Middle frontal gyrus (tissue), 1 donor: ENCODE data around the gene ADAMTSL1.

ENCODE experiments used
- DNase-seq: peaks from one replicate; pipeline ENCODE4 v3.0.0-alpha.2; 2015; ENCODE audit warnings: low spot score; ENCODE audit errors: extremely low spot score

The ADAMTSL1 gene

DNA sequence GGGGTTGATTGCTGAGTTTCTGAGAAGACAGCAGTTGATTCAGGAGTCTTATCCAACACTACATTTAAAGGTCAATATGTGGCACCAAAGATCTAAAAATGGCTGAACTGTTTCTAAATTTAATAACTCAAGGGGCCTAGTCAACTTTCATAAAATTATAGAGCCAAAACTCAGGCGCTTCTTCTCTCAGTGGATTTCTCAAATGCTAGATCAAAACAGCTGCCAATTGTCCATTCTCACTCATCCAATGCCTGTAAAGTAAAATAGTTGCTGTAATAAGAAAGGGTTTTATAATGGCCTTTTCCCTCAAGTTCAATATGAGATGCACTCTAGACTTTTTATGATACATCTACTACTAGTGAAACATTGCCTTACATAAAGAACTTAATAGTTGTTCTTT, 26.5 kb downstream of the ADAMTSL1 start:
- DNase-seq, result no peak

DNA sequence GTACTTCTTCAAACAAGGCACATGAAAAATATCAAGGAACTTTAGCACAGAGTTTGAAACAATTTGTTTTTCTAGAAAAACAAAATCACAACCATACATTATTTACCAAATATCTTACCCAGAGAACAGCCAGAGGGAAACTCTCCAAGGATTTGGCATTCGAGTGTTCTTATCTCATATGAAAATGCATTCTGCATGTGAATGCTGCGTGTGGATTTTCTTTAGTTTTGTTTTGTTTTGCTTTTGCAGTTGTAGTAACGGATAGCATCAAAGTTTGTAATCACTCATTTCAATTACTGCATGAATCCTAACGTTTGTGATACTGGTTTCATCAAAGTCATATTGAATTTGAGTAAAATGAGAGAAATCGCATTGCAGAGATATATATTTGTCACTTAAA, 28.0 kb downstream of the ADAMTSL1 start:
- DNase-seq, result no peak

DNA sequence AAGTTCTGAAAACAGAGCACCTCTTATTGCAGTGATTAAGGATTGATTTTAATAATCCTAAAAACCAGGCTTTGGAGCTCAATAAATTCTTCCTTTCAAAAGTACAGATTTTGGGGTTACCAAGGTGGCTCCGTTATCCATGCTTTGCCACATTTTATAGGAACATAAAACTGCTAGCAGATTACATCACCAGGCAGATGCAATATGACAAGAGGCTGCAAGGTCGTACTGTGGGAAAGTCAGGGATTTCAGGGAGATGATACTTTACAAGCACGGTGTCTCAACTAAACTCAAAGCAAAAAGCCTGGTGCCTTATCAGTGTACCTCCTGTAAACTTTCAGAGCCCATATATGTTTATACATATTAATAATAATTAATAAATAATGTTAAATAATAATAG, 28.6 kb downstream of the ADAMTSL1 start:
- DNase-seq, result no peak

DNA sequence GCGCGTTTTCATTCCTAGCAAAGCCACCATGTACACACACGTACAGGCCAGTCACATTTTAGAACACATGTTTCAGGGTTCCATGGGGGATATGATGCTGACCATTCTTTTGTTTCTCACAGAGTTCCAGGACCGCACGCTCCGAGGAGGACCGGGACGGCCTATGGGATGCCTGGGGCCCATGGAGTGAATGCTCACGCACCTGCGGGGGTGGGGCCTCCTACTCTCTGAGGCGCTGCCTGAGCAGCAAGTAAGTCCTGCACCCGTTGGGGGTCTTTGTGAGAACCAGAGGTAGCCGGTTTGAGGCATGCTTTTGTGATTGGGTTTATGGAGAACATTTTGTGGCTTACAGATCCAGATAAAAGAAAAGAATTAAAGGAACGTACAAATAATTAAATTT, 30.8 kb downstream of the ADAMTSL1 start:
- DNase-seq, result no peak

DNA sequence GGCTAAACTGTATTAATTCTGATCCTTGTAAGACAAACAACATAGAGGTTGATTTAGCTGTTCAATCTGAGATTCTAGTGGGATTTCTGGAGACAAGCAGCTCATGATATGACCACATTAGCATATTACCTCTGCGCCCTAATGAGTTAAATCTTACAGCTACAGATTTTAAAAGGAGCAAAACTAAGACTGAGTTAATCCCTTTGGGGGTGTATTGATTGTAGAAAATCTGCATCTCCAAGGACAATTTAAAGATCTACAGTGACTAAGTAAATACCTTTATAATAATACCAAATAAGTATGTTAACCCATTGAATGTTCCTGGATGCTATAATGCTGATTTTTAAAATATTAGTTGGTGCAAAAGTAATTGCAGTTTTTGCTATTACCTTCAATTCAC, 33.2 kb downstream of the ADAMTSL1 start:
- DNase-seq, result no peak

DNA sequence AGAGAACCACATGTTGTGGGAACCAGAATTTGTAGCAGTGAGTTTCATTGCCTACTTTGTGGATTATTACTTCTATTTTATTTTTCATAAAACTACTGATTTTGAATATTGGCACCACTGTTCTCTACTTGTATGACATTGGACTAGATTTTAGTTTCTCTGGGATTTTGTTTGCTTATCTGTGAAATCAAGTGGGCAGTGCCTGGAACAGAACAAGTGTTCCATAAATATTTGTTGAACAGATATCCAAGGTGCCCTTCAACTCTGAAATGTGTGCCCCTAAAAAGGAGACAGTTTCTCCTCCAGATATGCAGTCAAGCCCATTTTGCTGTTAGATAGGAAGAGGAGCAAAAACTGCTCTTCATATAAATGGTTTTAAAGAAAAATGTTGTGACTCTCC, 42.6 kb downstream of the ADAMTSL1 start:
- no peak for DNase-seq

DNA sequence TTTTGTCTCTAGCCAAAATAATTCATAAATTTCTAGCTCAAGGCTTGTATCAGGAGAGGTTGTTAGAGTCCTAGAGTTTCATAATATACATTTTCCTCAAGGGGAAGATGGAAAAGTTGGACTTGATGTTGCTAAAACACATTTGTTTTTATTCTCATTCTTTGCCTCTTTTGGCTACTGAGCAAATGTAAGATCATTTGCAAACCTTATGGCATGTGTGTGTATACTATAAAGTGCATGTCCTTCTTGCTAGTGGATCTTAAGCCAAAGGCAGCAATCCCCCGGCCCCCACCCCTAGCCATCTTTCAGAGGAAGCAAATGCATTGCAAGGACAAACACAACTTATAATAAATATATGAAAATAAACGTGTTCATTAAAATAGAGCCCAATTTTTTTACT, 43.0 kb downstream of the ADAMTSL1 start:
- no peak for DNase-seq

DNA sequence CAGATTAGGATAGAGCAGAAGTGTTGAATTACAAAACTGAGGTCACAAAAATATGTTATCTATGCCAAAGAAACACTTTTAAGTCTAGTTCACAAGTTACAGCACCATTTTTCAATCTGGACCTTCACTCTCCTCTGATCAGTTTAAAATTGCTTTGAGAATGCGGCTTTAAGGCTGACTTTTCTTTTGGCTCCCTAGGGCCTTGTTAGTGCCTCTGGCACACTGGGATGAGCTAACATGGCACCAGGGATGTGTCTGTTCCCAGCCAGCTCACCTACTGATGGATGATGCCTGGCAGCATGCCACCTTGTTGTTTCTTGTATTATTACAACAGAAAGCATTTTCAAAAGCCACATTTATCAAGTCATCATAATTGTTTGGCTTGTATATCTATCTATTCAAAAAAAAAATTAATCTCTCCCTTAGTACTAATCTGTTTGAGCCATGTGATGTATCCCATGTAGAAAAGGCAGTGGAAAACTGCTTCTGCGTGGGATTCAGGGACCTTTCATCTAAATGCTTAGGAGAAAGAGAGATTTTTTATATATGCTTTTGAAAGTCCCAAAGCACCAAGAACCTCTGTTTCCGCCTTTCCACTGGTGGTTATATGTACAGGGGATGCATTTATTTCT, 46.6 kb downstream of the ADAMTSL1 start:
- no peak for DNase-seq

DNA sequence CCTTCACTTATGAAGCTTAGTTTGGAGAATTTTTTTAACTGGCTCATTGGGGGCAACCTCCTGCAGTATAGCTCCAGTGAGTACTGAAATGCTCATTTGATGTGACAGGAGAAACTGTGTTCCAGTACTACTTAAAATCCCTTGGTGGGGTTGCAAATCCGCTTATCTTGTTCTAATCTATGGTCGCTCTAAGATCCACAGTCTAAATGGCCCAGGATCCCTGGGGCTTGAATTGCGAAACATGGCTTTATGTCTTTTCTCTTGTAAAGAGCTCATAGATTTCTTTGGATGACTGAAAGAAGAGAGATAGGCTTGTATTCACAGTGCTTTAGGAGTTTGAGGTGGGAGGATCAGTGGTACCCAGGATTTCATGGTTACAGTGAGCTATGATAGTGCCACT, 52.7 kb downstream of the ADAMTSL1 start:
- DNase-seq, result no peak

DNA sequence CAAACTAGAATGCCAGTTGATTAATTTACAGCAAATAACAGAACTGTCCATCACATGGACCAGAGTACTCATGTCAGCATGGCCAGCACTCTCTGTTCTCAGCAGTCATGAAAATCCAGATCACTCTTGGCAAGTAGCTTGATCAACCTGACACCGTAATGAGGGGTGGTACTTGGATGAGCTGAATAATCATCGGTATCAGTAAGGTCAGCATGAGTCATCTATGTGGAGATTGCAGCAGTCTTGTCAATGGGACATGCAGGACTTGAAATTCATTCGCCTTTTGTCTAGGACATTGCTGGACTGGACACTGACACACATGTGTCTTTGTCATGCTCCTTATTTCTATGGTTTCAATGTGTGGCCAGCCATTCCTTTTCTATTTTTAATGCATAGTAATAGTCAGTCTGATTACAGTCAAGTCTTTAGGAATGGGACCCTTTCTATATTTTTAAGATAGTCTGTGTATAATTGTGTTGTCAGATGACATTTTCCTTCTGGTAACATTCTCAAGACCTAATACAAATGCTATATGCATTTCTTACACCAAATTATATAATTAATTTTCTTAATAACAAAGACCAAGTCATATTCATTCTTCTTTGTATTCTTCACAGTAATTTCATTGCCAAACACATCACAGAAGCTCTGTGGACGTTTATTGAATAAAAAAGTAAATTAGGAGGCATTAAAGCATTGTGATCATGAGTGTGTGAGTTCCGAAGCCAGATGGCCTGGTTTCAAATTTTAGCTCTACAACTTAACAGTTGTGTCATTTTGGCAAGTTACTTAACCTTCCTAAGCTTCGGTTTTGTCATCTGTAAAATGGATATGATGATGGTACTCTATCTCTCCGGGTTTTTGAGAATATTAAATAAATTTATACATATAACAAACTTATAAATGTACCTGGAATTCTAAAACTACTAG, 57.4 kb downstream of the ADAMTSL1 start:
- DNase-seq, result no peak

DNA sequence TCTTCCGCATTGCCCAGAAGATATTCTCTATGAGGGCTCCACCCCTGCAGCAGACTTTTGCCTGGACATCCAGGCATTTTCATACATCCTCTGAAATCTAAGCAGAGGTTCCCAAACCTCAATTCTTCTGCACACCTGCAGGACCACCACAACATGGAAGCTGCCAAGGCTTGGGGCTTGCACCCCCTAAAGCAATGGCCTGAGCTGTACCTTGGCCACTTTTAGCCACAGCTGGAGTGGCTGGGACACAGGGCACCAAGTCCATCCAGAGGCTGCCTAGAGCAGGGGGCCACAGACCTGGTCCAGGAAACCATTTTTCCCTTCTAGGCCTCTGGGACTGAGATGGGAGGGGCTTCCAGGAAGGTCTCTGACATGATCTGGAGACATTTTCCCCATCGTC, 60.7 kb downstream of the ADAMTSL1 start:
- no peak for DNase-seq

DNA sequence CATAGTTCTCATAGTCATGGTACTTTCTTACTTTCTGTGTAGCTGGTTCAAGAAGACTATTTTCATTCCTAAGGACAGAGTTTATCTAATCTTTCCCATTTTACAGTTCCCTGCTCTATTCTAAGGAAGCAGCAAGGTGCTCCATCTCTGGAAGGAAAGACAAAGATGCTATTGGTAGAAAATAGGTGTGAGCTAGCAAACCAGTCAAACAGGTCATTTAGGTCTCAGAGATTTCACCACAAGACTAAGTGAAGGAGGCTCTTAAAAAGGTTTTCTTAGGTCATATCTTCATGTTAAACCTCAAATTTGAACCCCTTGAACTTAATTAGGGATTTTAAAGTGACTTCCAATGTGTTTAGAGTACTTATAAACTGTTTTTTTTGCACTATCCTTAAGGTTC, 62.6 kb downstream of the ADAMTSL1 start:
- DNase-seq, result no peak

DNA sequence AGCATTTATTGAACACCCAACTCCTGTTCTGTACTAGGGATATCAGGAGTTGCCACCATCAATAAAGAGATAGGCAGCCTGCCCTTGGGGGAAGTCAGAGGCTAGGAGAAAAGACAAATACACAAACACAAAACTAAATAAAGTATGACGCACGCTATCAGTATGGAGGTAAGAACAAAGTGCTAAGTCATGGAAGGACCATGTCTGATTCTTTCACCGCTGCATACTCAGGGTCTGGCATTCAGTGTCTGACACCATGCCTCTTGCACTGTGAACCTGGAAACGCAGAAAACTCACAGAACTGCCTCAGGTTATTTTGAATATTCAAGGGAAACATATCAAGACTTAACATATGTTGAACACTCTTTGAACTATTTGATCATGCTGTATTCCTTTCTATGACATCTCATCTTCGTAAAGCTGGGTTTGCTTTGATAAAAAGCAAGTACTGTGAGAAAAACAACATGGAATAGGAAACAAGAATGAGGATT, 65.3 kb downstream of the ADAMTSL1 start:
- no peak for DNase-seq

DNA sequence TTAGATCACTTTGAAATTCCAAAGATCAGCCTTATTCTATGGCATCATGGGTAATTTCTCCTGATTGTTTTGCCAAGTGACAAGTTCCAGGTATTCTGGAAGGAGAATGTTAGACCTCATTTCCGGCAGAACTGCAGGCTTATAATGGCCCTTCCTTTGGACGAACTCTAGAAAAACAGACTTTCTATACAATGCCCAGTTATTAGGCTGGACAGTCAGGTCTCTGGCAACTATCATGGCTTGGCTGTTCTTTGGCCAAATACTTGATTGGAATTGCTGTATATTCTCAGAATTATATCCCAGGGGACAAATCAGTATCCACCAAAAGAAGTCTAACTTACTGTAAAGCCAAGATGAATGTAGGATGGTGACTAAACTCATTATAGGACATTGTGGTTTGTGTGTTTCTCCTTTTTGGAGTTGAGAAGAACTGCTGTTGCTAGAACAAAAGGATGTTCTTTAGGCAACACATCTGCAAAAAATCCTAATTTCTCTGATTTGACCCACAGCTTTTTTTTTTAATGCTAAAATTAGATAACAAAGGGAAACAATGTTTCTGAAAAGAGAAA, 69.0 kb downstream of the ADAMTSL1 start:
- DNase-seq, result no peak

DNA sequence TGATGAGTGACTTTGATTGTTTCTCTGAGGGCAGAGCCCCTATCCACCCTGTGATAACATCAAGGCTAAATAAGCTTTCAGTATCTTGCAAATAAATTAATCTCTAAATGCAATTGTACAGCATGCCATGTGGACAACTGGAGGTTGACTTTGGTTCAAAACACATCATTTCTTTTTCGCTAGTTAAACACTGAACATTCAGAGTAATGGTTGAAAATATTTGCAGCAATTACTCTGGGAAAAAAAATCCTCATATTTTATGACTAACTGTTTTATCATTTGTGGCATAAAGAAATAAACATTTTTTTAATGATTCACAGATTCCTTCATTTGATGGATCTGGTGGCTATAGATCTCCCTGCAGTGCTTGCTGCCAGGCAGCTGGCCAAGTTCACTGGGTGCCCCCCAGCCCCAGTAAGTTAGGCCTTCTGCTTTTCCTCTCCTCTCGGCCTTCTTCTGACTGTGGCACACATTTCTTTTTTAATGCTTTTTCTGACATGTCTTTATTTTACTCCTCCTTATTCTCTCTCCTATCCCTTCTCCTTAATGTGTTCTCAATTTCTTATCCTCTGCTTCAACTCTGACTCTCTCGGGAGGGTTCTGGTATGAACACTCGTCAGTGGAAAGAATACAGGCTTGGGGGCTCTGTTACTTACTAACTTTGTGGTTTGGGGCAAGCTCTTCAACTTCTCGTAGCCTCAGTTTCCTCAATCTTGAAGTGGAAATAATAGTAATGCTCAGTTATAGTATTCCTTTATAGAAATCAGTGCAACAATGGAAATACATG, 69.6 kb downstream of the ADAMTSL1 start:
- DNase-seq, result no peak

DNA sequence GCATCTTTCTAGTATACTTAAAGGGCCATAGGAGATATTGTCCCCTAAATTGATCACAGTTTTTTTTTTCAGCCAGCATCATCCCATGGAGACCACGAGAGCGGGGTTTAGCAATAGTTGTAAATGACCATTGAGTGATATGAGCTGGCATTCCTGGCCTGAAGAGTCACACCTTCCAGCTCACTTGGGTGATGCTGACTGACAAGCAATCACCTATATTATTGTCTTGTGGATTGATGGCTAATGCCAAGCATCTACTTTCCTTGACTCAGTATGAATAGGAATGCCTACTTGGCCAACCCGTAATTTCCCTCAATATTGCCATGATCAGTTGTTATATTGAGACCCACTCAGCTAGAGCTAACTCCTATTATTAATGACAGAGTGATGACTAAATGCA, 70.5 kb downstream of the ADAMTSL1 start:
- no peak for DNase-seq

DNA sequence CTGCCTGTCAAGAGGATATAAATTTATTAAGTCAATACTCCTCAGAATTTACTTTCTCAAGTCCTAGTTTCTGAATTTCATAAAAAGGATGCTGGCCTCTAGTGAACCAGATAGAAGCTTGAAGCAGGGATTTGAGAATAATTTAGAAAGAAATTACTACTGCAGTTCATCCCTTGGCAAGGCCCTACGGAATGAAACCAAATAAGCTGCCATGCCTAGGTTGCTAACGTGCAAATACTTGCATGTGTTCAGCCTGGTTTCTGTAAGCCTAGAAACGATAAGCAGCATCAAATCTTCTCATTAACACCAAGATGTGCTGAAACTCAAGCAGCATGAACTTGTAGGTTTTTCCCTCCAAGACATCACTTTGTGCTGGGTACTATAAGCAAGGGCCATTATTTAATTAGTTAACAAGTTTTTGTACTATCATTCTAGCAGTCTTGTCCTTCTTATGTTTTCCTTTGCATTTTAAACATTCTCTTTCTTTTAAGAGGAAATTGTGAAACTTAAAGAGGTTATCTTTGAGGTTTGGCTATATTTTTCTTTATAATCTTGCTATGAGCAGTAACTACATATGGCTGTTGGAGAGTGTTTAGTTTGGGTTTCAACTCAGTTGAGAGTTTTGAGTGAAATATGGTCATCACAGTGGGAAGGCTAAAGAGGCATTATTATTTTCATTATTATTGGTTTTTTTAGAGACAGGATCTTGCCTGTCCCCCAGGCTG, 71.8 kb downstream of the ADAMTSL1 start:
- no peak for DNase-seq

DNA sequence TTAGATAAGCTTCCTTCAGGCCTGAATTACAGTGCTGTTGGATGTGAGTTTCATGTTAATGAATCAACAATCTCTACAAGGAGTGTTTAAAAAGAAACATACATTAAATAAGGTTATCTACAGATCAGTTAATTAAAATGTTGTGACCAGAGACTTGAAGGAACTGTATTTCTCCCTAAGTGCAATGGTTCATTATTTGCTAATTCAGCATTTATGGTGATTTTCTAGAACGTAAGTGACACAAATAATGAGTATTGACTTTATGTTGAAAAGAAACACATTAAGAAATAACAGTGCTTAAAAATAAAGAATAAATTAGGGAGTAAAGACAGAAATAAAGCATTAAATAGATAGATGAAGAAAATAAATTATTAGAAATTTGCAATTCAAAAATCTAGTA, 74.5 kb downstream of the ADAMTSL1 start:
- no peak for DNase-seq

DNA sequence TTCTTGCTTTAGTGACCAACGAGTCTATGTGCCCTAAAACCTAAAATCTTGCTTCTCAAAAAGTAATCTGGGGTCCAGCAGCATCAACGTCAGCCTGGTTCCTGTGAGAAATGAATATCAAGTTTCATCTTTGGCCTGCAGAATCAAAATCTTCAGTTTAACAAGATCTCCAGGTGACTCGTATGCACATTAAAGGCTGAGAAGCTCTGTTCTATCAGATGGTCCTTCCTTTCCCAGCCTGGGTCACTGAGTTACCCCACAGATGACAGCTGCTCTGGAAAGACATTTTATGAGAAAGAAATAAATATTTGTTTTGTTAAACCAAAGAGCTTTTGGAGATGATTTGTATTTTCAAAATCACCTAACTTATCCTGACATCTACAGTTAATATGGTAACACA, 75.8 kb downstream of the ADAMTSL1 start:
- DNase-seq, result no peak

DNA sequence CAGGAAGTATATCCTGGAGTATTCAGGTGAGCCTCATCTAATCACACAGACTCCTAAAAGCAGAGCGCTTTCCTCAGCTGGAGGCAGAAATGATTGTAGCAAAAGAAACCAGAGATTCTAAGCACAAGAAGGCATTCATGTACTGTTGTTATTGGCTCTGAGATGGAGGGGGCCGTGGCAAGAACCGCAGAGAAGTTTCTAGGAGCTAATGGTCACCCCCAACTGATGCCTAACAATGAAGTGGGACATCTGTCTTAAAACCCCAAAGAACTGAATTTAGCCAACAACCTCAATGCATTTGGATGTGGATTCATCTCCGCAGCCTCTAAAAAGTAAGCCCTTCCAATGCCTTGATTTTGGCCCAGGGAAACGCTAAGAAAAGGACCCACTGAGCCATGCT, 76.3 kb downstream of the ADAMTSL1 start:
- no peak for DNase-seq

DNA sequence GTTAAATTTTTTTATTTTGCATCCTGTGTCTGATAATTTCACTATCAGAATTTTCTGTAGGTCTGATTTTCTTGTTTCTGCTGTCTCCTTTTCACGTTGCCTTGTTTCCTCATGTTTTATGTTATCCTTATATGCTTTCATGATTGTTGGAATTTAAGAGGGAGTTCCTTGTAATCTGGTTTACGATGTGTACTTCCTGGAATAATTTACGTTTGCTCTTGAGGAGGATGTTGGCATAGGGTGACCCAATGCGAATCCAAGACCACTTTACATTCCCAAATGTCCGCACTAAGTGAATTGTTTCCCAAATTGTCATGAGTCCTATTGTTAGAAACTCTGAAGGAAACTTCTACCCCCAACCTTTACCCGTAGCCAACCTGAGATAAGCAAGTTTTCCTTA, 80.3 kb downstream of the ADAMTSL1 start:
- DNase-seq, result no peak
